T-cell (primary cell): Measurements from ENCODE around the gene GREB1. TPM values are rescaled to one million over a fixed set of nuclear protein-coding genes. Genes with fewer than 3 reads are reported as not detected.

ENCODE experiments used
- ATAC-seq, 4 experiments: fragments of 200-7000 bp in 3 of 4; fragments of 150-1000 bp in 1 of 4; cut with Tn5 transposase; replicated peaks in 1 of 4; 1 replicate in 3 of 4; 2 replicates in 1 of 4; pipeline ENCODE4 v1.10.0; 2021; ENCODE audit warnings: moderate library complexity in 3 of 4, mild to moderate bottlenecking in 2 of 4, moderate number of reproducible peaks in 1 of 4
- CTCF ChIA-PET, 2 donors: fragments of 300-600 bp; sonication (Branson Sonifier 250); formaldehyde crosslinking; loops; one replicate each; lab custom pipeline; 2022; ENCODE audit warnings: antibody characterized with exemption in 2 of 2; lab: Charles Lee
- POLR2A ChIA-PET, 2 donors: fragments of 300-600 bp; sonication (Branson Sonifier 250); formaldehyde crosslinking; loops; one replicate each; lab custom pipeline; 2022; ENCODE audit warnings: antibody characterized with exemption in 2 of 2; lab: Charles Lee
- DNase-seq, 35 experiments: peaks; one replicate each; pipeline versions ENCODE4 v3.0.0 to v3.0.0-alpha.2; 2013 to 2023
- H3K27ac ChIP-seq: one replicate; pipeline ENCODE4 v1.5.1; 2013; ENCODE audit warnings: low read length
- H3K27me3 ChIP-seq, 2 experiments: replicated peaks in 1 of 2; 1 replicate in 1 of 2; 2 replicates in 1 of 2; pipeline versions ENCODE4 v1.6.1 to v1.7.0; 2013; ENCODE audit warnings: low read length in 1 of 2, mixed read lengths in 1 of 2; ENCODE audit not compliant: control insufficient read depth in 2 of 2, insufficient read depth in 2 of 2; ENCODE audit errors: extremely low read depth in 1 of 2
- H3K36me3 ChIP-seq, 2 donors: 1 replicate in 1 of 2; 2 replicates in 1 of 2; pipeline versions ENCODE4 v1.6.1 to v1.7.0; 2013; ENCODE audit warnings: low read length in 1 of 2; ENCODE audit not compliant: control insufficient read depth in 2 of 2, insufficient read depth in 1 of 2; ENCODE audit errors: extremely low read depth in 1 of 2
- H3K4me1 ChIP-seq, 2 experiments: 1 replicate in 1 of 2; 2 replicates in 1 of 2; pipeline versions ENCODE4 v1.6.1 to v1.7.0; 2013; ENCODE audit warnings: low read length in 2 of 2, mixed read lengths in 1 of 2; ENCODE audit not compliant: insufficient read depth in 2 of 2, control insufficient read depth in 1 of 2; ENCODE audit errors: extremely low read depth in 1 of 2
- H3K4me3 ChIP-seq, 2 donors: 1 replicate in 1 of 2; 2 replicates in 1 of 2; pipeline versions ENCODE4 v1.5.1 to v1.7.0; 2013; ENCODE audit warnings: mild to moderate bottlenecking in 2 of 2, low read length in 1 of 2, moderate library complexity in 1 of 2; ENCODE audit not compliant: control insufficient read depth in 1 of 2; ENCODE audit errors: extremely low read depth in 1 of 2
- H3K9me3 ChIP-seq: 2 replicates; pipeline ENCODE4 v1.7.0; 2013
- H3K27ac Mint-ChIP-seq, 2 donors: one replicate each; pipeline ENCODE4 v1.8.0; 2020 to 2021; ENCODE audit warnings: mild to moderate bottlenecking in 2 of 2, mixed read lengths in 2 of 2
- H3K27me3 Mint-ChIP-seq, 2 donors: one replicate each; pipeline ENCODE4 v1.8.0; 2021 to 2022; ENCODE audit warnings: mixed read lengths in 2 of 2
- H3K36me3 Mint-ChIP-seq: one replicate; pipeline ENCODE4 v1.8.0; 2021; ENCODE audit warnings: mixed read lengths
- H3K4me1 Mint-ChIP-seq, 3 donors: one replicate each; pipeline ENCODE4 v1.8.0; 2020 to 2022; ENCODE audit warnings: mixed read lengths in 3 of 3, mild to moderate bottlenecking in 1 of 3
- H3K4me3 Mint-ChIP-seq, 3 donors: one replicate each; pipeline ENCODE4 v1.8.0; 2020 to 2022; ENCODE audit warnings: mild to moderate bottlenecking in 3 of 3, mixed read lengths in 3 of 3, moderate library complexity in 3 of 3
- H3K9me3 Mint-ChIP-seq, 3 donors: one replicate each; pipeline ENCODE4 v1.8.0; 2020 to 2022; ENCODE audit warnings: mixed read lengths in 3 of 3
- WGBS: methylation state at CpG from one replicate; pipeline ENCODE4 v1.1.5; 2013; ENCODE audit warnings: missing lambda C conversion rate; ENCODE audit not compliant: insufficient coverage; 5-methylcytosine and 5-hydroxymethylcytosine counted together
- total RNA-seq, 35 experiments: library from RNA in 6 of 35; stranded (reverse) in 6 of 35; fragments of 120-200 nt in 1 of 35; gene quantifications; one replicate each; pipeline versions ENCODE4 v1.2.1 to v1.2.4 and lab custom pipeline; 2013 to 2026

The GREB1 gene
- total RNA-seq, 5 donors from 2014 or later (not counting 1 experiment from before 2014, with no cell fraction given) = 0.23 to 1.2 (median 0.63) TPM

GRCh38 chr2:11661891-11662435, 128.1 kb downstream of the GREB1 start:
- CTCF ChIA-PET = no interaction called here
- ATAC-seq (no peak), DNase-seq (no peak)
- Histone ChIP-seq H3K4me1 (no peaks in the 10 kb centered on the region), H3K27me3 (peaks cover 0 to 41% of the 10 kb centered on the region in 2 experiments), H3K27ac (no peak overlapping the region), H3K36me3 (no peaks in the 10 kb centered on the region), H3K4me3 (no peak overlapping the region), H3K9me3 (no peaks in the 10 kb centered on the region)
- WGBS = 86% methylated on average over 14 of the region's 18 CpGs
- H3K4me3 Mint-ChIP-seq = no peak overlapping the region
- H3K4me1 Mint-ChIP-seq = no peaks in the 10 kb centered on the region
- H3K36me3 Mint-ChIP-seq = peaks cover 3% of the 10 kb centered on the region
- H3K27ac Mint-ChIP-seq = no peak overlapping the region
- POLR2A ChIA-PET = no interaction called here
- H3K9me3 Mint-ChIP-seq = peaks cover 0 to 10% (median 0%) of the 10 kb centered on the region in 3 donors
- H3K27me3 Mint-ChIP-seq = peaks cover 29 to 31% of the 10 kb centered on the region in 2 donors

- POLR2A ChIA-PET = no interaction called here
- CTCF ChIA-PET = no interaction called here
- ATAC-seq = no peak
Measured at GRCh38 chr2:11662882-11663281, 129.0 kb downstream of the GREB1 start.

GRCh38 chr2:11663427-11663826, 129.6 kb downstream of the GREB1 start:
- peaks cover 0 to 10% (median 0%) of the 10 kb centered on the region in 3 donors for H3K9me3 Mint-ChIP-seq
- ATAC-seq (no peak), DNase-seq (no peak)
- Histone ChIP-seq H3K36me3 (no peaks in the 10 kb centered on the region), H3K9me3 (no peaks in the 10 kb centered on the region), H3K4me1 (no peaks in the 10 kb centered on the region), H3K4me3 (no peak overlapping the region), H3K27me3 (peaks cover 0 to 38% of the 10 kb centered on the region in 2 experiments), H3K27ac (no peak overlapping the region)
- ChIA-PET POLR2A (no interaction called here), CTCF (no interaction called here)
- H3K27me3 Mint-ChIP-seq = peaks cover 36 to 42% of the 10 kb centered on the region in 2 donors
- H3K4me3 Mint-ChIP-seq = no peak overlapping the region
- no peaks in the 10 kb centered on the region for H3K4me1 Mint-ChIP-seq
- H3K36me3 Mint-ChIP-seq = peaks cover 3% of the 10 kb centered on the region
- no CpG with 5 or more reads among the region's 2 CpGs for WGBS
- H3K27ac Mint-ChIP-seq = no peak overlapping the region

More at GRCh38 chr2:11662882-11663281, 129.0 kb downstream of the GREB1 start:
- no peak for DNase-seq
- Mint-ChIP-seq H3K27me3 (peaks cover 32 to 36% of the 10 kb centered on the region in 2 donors), H3K36me3 (peaks cover 3% of the 10 kb centered on the region), H3K27ac (no peak overlapping the region), H3K9me3 (peaks cover 0 to 10% (median 0%) of the 10 kb centered on the region in 3 donors), H3K4me1 (no peaks in the 10 kb centered on the region), H3K4me3 (no peak overlapping the region)
- no peak overlapping the region for H3K4me3 ChIP-seq
- no peaks in the 10 kb centered on the region for H3K4me1 ChIP-seq
- no peaks in the 10 kb centered on the region for H3K9me3 ChIP-seq
- H3K27ac ChIP-seq = no peak overlapping the region
- peaks cover 0 to 37% of the 10 kb centered on the region in 2 experiments for H3K27me3 ChIP-seq
- H3K36me3 ChIP-seq = no peaks in the 10 kb centered on the region

- WGBS = 87% methylated on average over 11 of the region's 11 CpGs
- Histone ChIP-seq H3K9me3 (no peaks in the 10 kb centered on the region), H3K27me3 (peaks cover 4 to 33% of the 10 kb centered on the region in 2 experiments), H3K4me3 (no peak overlapping the region), H3K27ac (no peak overlapping the region), H3K4me1 (no peaks in the 10 kb centered on the region), H3K36me3 (no peaks in the 10 kb centered on the region)
- ATAC-seq = no peak
- peaks cover 3% of the 10 kb centered on the region for H3K36me3 Mint-ChIP-seq
- peaks cover 37 to 41% of the 10 kb centered on the region in 2 donors for H3K27me3 Mint-ChIP-seq
- ChIA-PET POLR2A (interaction anchor here in 1 of 2 donors (0.7 kb wide), 1 partner anchor 17 kb away, joined by 12 read pairs; no protein-coding TSS in a partner anchor), CTCF (interaction anchor here in 1 of 2 donors (0.6 kb wide), 2 partner anchors 1052 to 1321 kb away, joined by 3 read pairs; partner anchors contain the start of gene TRIB2)
- peaks cover 0 to 10% (median 0%) of the 10 kb centered on the region in 3 donors for H3K9me3 Mint-ChIP-seq
- no peak for DNase-seq
- H3K27ac Mint-ChIP-seq = no peak overlapping the region
- H3K4me1 Mint-ChIP-seq = peaks cover 0 to 4% (median 0%) of the 10 kb centered on the region in 3 donors
- no peak overlapping the region for H3K4me3 Mint-ChIP-seq
Measured at GRCh38 chr2:11665028-11665427, 131.2 kb downstream of the GREB1 start.

GRCh38 chr2:11665510-11666362, 131.9 kb downstream of the GREB1 start:
- Histone ChIP-seq H3K36me3 (no peaks in the 10 kb centered on the region), H3K9me3 (no peaks in the 10 kb centered on the region), H3K4me1 (no peaks in the 10 kb centered on the region), H3K27me3 (peaks cover 4 to 36% of the 10 kb centered on the region in 2 experiments), H3K27ac (no peak overlapping the region), H3K4me3 (no peak overlapping the region)
- 84% methylated on average over 7 of the region's 10 CpGs for WGBS
- Mint-ChIP-seq H3K9me3 (peaks cover 0 to 10% (median 0%) of the 10 kb centered on the region in 3 donors), H3K36me3 (peaks cover 7% of the 10 kb centered on the region), H3K4me1 (peaks cover 0 to 7% (median 3%) of the 10 kb centered on the region in 3 donors), H3K4me3 (no peak overlapping the region), H3K27me3 (peaks cover 43 to 44% of the 10 kb centered on the region in 2 donors), H3K27ac (no peak overlapping the region)
- CTCF ChIA-PET = interaction anchor here in 1 of 2 donors (0.6 kb wide), 1 partner anchor 1051 kb away, joined by 3 read pairs; the partner anchor contains the start of gene TRIB2
- ATAC-seq = no peak
- DNase-seq = no peak
- POLR2A ChIA-PET = no interaction called here

GRCh38 chr2:11667194-11667593, 133.3 kb downstream of the GREB1 start:
- Histone ChIP-seq H3K27ac (no peak overlapping the region), H3K4me3 (no peak overlapping the region), H3K9me3 (no peaks in the 10 kb centered on the region), H3K4me1 (no peaks in the 10 kb centered on the region), H3K27me3 (peaks cover 7 to 28% of the 10 kb centered on the region in 2 experiments), H3K36me3 (no peaks in the 10 kb centered on the region)
- POLR2A ChIA-PET = no interaction called here
- CTCF ChIA-PET = interaction anchor here in 1 of 2 donors (0.6 kb wide), 1 partner anchor 26 kb away, joined by 5 read pairs; no protein-coding TSS in a partner anchor
- H3K4me1 Mint-ChIP-seq = peaks cover 0 to 7% (median 3%) of the 10 kb centered on the region in 3 donors
- H3K27me3 Mint-ChIP-seq = peaks cover 37 to 39% of the 10 kb centered on the region in 2 donors
- WGBS = 53% methylated on average over 3 of the region's 3 CpGs
- peaks cover 0 to 7% (median 0%) of the 10 kb centered on the region in 3 donors for H3K9me3 Mint-ChIP-seq
- no peak overlapping the region for H3K4me3 Mint-ChIP-seq
- ATAC-seq = no peak
- no peak for DNase-seq
- peaks cover 5% of the 10 kb centered on the region for H3K36me3 Mint-ChIP-seq
- H3K27ac Mint-ChIP-seq = no peak overlapping the region
